Measurements from ENCODE around the gene ABLIM2. TPM values are rescaled to one million over a fixed set of nuclear protein-coding genes. Genes with fewer than 3 reads are reported as not detected.

The ABLIM2 gene
- total and polyA plus RNA-seq, 2 of the 4 experiments (the other 2 are of a cell fraction), result under 0.01 to 0.10 TPM

GRCh38 chr4:7933651-7934510, 224.7 kb downstream of the ABLIM2 start:
- Histone ChIP-seq H2AK5ac (ENCODE audit: low read depth, low read length) (0 out of 2 replicates have a peak overlapping the region, but pooled peaks have one; percentile 20), H3K36me3 (ENCODE audit: control insufficient read depth, insufficient read depth, low read length) (peaks cover 16% of the 10 kb centered on the region), H4K91ac (ENCODE audit: insufficient read depth, low read depth, low read length) (no peak overlapping the region), H3K9me3 (ENCODE audit: control insufficient read depth, insufficient read depth, low read length) (no peaks in the 10 kb centered on the region; the same call in 1 of the 2 replicates), H3K79me1 (ENCODE audit: low read depth in 1 of 2, low read length in 2 of 2) (peaks cover 1 to 57% of the 10 kb centered on the region in 2 experiments; a peak in 2 of 4 replicates), H3K4me2 (ENCODE audit: low read depth, low read length) (no peak overlapping the region), H3K56ac (ENCODE audit: extremely low read depth, insufficient read depth, low read length) (no peak overlapping the region), H4K20me1 (ENCODE audit: insufficient read depth, low read length) (peaks cover 90% of the 10 kb centered on the region), H2BK15ac (ENCODE audit: low read depth, low read length) (no peak overlapping the region), H3K27ac (ENCODE audit: insufficient read depth, low read length) (no peak overlapping the region), H2BK5ac (ENCODE audit: low read depth, low read length, poor library complexity, severe bottlenecking) (peak overlapping the region; percentile 17), H2AK9ac (replicated peaks; ENCODE audit: low read depth, low read length, poor library complexity) (no peak overlapping the region), H4K8ac (ENCODE audit: low read depth in 2 of 2, low read length in 2 of 2) (no peak overlapping the region), H3K4ac (ENCODE audit: low read depth, low read length) (0 out of 2 replicates have a peak overlapping the region, but pooled peaks have one; percentile 3), H3K14ac (replicated peaks; ENCODE audit: low read depth, low read length) (0 out of 2 replicates have a peak overlapping the region, but pooled peaks have one; percentile 9), H2BK120ac (ENCODE audit: low read depth, low read length) (no peak overlapping the region), H2AFZ (replicated peaks; ENCODE audit: low read length, poor library complexity) (no peak overlapping the region), H2BK20ac (ENCODE audit: low read depth, low read length) (no peak overlapping the region), H3K18ac (ENCODE audit: low read depth, low read length) (no peak overlapping the region), H3K4me1 (ENCODE audit: control insufficient read depth, insufficient read depth, low read length) (peaks cover 20% of the 10 kb centered on the region), H3K9me1 (ENCODE audit: insufficient read depth, low read length) (peaks cover 14% of the 10 kb centered on the region), H4K5ac (ENCODE audit: low read depth, low read length) (no peak overlapping the region), H3K4me3 (ENCODE audit: insufficient read depth, low read depth, low read length) (no peak overlapping the region), H3K27me3 (ENCODE audit: control insufficient read depth, insufficient read depth, low read length) (no peaks in the 10 kb centered on the region), H3K23ac (ENCODE audit: low read depth, low read length) (no peak overlapping the region), H3K9ac (ENCODE audit: low read depth, low read length) (no peak overlapping the region)
- TF ChIP-seq RCOR1 (IDR thresholded peaks at IDR 0.05; ENCODE audit: insufficient replicate concordance, low read length), result no peak
- no peak for TF ChIP-seq POLR2A (IDR thresholded peaks at IDR 0.05; ENCODE audit: low read depth, low read length)
- TF ChIP-seq MAZ (IDR thresholded peaks at IDR 0.05; ENCODE audit: borderline replicate concordance, low read depth, low read length), result no peak
- TF ChIP-seq SMC3 (IDR thresholded peaks at IDR 0.05; ENCODE audit: low read depth, low read length), result no peak
- no peak for TF ChIP-seq ELK1 (IDR thresholded peaks at IDR 0.05; ENCODE audit: borderline replicate concordance, low read depth, low read length)
- intact Hi-C loops (cut with micrococcal nuclease) (no loop called here), dilution Hi-C loops (cut with HindIII; ENCODE audit: low sequenced_read_pairs, unreplicated experiment) (no loop called here), in situ Hi-C loops (cut with MboI; ENCODE audit: low sequenced_read_pairs) (no loop called here)
- ATAC-seq (ENCODE audit: low read depth) (no peak), DNase-seq (peak; percentile 37)
- POLR2A ChIA-PET (ENCODE audit: unreplicated experiment), result no interaction called here
- BruUV-seq (replicated peaks), result no TSS peak
- CTCF ChIA-PET, result interaction anchor here (2.8 kb wide), 1 partner anchor 9 kb away, joined by 10 read pairs; no protein-coding TSS in a partner anchor
- WGBS, 2 experiments (ENCODE audit: extremely low coverage in 2 of 2, insufficient read length in 1 of 2), result 90% methylated on average over 2 of the region's 14 CpGs; no CpG with 5 or more reads in 1 of the 2 experiments
